Caco-2 (cell line): ENCODE results near the gene MED13L. TPM values are rescaled to one million over a fixed set of nuclear protein-coding genes. Genes with fewer than 3 reads are reported as not detected.

ENCODE experiments used
- BruUV-seq: library from RNA; stranded (reverse); fragments of 400-500 nt; replicated peaks from 2 replicates; lab custom pipeline; 2021; lab: Mats Ljungman, UMichigan
- CTCF ChIA-PET: fragments of 300-600 bp; sonication (Branson Sonifier 250); formaldehyde crosslinking; loops from one replicate; lab custom pipeline; 2022; ENCODE audit warnings: antibody characterized with exemption; lab: Charles Lee
- POLR2A ChIA-PET: fragments of 300-600 bp; sonication (Branson Sonifier 250); formaldehyde crosslinking; loops from one replicate; lab custom pipeline; 2022; ENCODE audit warnings: antibody characterized with exemption; lab: Charles Lee
- DNase-seq, 2 experiments: peaks; one replicate each; pipeline versions ENCODE4 v3.0.0 to v3.0.0-alpha.2; 2020 to 2022
- H3K27me3 ChIP-seq: replicated peaks from 2 replicates; pipeline ENCODE4 v1.6.0; 2011; ENCODE audit warnings: low read length; ENCODE audit not compliant: control insufficient read depth, insufficient read depth
- H3K36me3 ChIP-seq: 2 replicates; pipeline ENCODE4 v1.5.1; 2011; ENCODE audit warnings: low read length; ENCODE audit not compliant: control insufficient read depth, insufficient read depth
- H3K4me1 ChIP-seq: fragments of 250-450 bp; sonication (Bioruptor Pico); 2 replicates; pipeline ENCODE4 v1.5.1; 2020; ENCODE audit warnings: mild to moderate bottlenecking
- H3K4me3 ChIP-seq: 2 replicates; pipeline ENCODE4 v1.5.1; 2011; ENCODE audit warnings: low read depth, mild to moderate bottlenecking, control low read depth, low read length
- H3K9me3 ChIP-seq: fragments of 250-450 bp; sonication (Bioruptor Pico); 2 replicates; pipeline ENCODE4 v1.5.1; 2020; ENCODE audit warnings: mild to moderate bottlenecking, moderate library complexity
- H3K27ac Mint-ChIP-seq: one replicate; pipeline ENCODE4 v1.8.0; 2022; ENCODE audit warnings: mixed read lengths; ENCODE audit not compliant: unreplicated experiment
- H3K27me3 Mint-ChIP-seq: one replicate; pipeline ENCODE4 v1.8.0; 2022; ENCODE audit warnings: mixed read lengths; ENCODE audit not compliant: insufficient read depth, unreplicated experiment
- H3K36me3 Mint-ChIP-seq: one replicate; pipeline ENCODE4 v1.8.0; 2022; ENCODE audit warnings: mild to moderate bottlenecking, mixed read lengths; ENCODE audit not compliant: insufficient read depth, unreplicated experiment
- H3K4me1 Mint-ChIP-seq: one replicate; pipeline ENCODE4 v1.8.0; 2022; ENCODE audit warnings: low read depth, mixed read lengths; ENCODE audit not compliant: unreplicated experiment
- H3K4me3 Mint-ChIP-seq: one replicate; pipeline ENCODE4 v1.8.0; 2022; ENCODE audit warnings: mild to moderate bottlenecking, moderate library complexity, mixed read lengths; ENCODE audit not compliant: unreplicated experiment
- H3K9me3 Mint-ChIP-seq: one replicate; pipeline ENCODE4 v1.8.0; 2022; ENCODE audit warnings: mixed read lengths; ENCODE audit not compliant: unreplicated experiment
- CTCF ChIP-seq, 2 experiments: fragments of 200-600 bp in 1 of 2; IDR thresholded peaks; 1 replicate in 1 of 2; 2 replicates in 1 of 2; pipeline versions ENCODE4 v1.5.1 to v1.8.0; 2011 to 2022; ENCODE audit warnings: antibody characterized with exemption in 1 of 2, control low read depth in 1 of 2, inconsistent platforms in 1 of 2, low read depth in 1 of 2, low read length in 1 of 2, mild to moderate bottlenecking in 1 of 2, moderate library complexity in 1 of 2; ENCODE audit not compliant: insufficient read depth in 1 of 2, severe bottlenecking in 1 of 2, unreplicated experiment in 1 of 2
- intact Hi-C: fragments of 100-400 bp; cut with micrococcal nuclease; formaldehyde crosslinking; loops from one replicate; pipeline ENCODE4 v1.10.0; 2022; ENCODE audit not compliant: unreplicated experiment
- total RNA-seq: library from RNA; stranded (reverse); gene quantifications from 2 replicates; pipeline ENCODE4 v1.2.3, GENCODE V29; 2022

Gene MED13L
- total RNA-seq, 1 experiment from 2014 or later: 160 TPM

GRCh38 chr12:116180448-116180847, 97.0 kb downstream of the MED13L start:
- Mint-ChIP-seq H3K4me1 (peaks cover 24% of the 10 kb centered on the region), H3K4me3 (no peak overlapping the region), H3K27me3 (no peaks in the 10 kb centered on the region), H3K9me3 (no peaks in the 10 kb centered on the region), H3K27ac (no peak overlapping the region), H3K36me3 (peaks cover 15% of the 10 kb centered on the region)
- Histone ChIP-seq H3K4me1 (peaks cover 34% of the 10 kb centered on the region), H3K4me3 (no peak overlapping the region), H3K27me3 (no peaks in the 10 kb centered on the region), H3K9me3 (no peaks in the 10 kb centered on the region), H3K36me3 (no peaks in the 10 kb centered on the region)
- no TSS peak for BruUV-seq
- ChIA-PET POLR2A (no interaction called here), CTCF (no interaction called here)
- no peak for DNase-seq
- no peak for TF ChIP-seq CTCF (IDR thresholded peaks at IDR 0.05; ENCODE audit: insufficient read depth in 1 of 2, low read depth in 1 of 2, low read length in 1 of 2, severe bottlenecking in 1 of 2, unreplicated experiment in 1 of 2)
- intact Hi-C loops: no loop called here

DNA sequence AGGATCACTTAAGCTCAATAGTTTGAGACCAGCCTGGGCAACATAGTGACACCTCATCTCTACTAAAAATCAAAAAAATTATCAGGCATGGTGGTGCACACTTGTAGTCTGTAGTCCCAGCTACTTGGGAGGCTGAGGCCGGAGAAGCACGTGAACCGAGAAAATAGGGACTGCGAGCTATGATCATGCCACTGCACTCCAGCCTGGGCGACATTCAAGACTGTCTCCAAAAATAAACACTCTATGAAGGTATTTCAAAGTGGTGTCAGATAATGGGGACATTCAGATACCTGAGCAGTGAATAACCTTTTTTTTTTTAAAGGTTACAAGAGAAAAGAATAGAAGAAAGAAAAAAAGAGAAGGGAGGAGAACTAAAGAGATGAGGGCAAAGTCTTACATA, 98.1 kb downstream of the MED13L start:
- ChIA-PET POLR2A (no interaction called here), CTCF (no interaction called here)
- Histone ChIP-seq H3K9me3 (no peaks in the 10 kb centered on the region), H3K4me3 (no peak overlapping the region), H3K36me3 (no peaks in the 10 kb centered on the region), H3K4me1 (peaks cover 24% of the 10 kb centered on the region), H3K27me3 (no peaks in the 10 kb centered on the region)
- Mint-ChIP-seq H3K27ac (no peak overlapping the region), H3K4me1 (peaks cover 27% of the 10 kb centered on the region), H3K27me3 (no peaks in the 10 kb centered on the region), H3K36me3 (peaks cover 18% of the 10 kb centered on the region), H3K4me3 (no peak overlapping the region), H3K9me3 (no peaks in the 10 kb centered on the region)
- intact Hi-C loops: no loop called here
- no peak for DNase-seq
- no TSS peak for BruUV-seq
- TF ChIP-seq CTCF (IDR thresholded peaks at IDR 0.05; ENCODE audit: insufficient read depth in 1 of 2, low read depth in 1 of 2, low read length in 1 of 2, severe bottlenecking in 1 of 2, unreplicated experiment in 1 of 2): no peak

DNA sequence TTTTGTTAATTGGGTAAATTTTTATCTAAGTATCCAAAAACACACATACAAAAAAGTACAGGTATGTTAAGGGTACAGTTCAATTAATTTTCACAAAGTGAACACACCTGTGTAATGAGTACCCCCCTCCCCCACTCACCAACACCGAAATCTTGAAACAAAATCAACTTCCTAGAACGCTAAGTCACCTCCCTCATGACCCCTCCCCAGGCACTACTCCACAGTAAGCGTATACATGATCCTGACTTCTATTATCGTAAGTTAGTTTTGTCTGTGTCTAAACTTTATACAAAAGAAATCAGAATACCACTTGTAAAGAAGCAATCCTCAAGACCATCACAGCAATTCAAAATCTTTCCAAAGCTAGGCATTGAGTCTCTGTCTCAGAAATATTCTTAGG, 100.5 kb downstream of the MED13L start:
- H3K27me3 Mint-ChIP-seq: no peaks in the 10 kb centered on the region
- H3K27me3 ChIP-seq: no peaks in the 10 kb centered on the region

More for the DNA sequence above, 100.5 kb downstream of the MED13L start:
- BruUV-seq: no TSS peak
- no peaks in the 10 kb centered on the region for H3K9me3 ChIP-seq
- peaks cover under 1% of the 10 kb centered on the region; the same call in 1 of the 2 replicates for H3K4me1 ChIP-seq
- intact Hi-C loops: no loop called here
- Mint-ChIP-seq H3K36me3 (peaks cover 15% of the 10 kb centered on the region), H3K9me3 (no peaks in the 10 kb centered on the region), H3K27ac (no peak overlapping the region), H3K4me3 (no peak overlapping the region), H3K4me1 (peaks cover 23% of the 10 kb centered on the region)
- no peak for TF ChIP-seq CTCF (IDR thresholded peaks at IDR 0.05; ENCODE audit: insufficient read depth in 1 of 2, low read depth in 1 of 2, low read length in 1 of 2, severe bottlenecking in 1 of 2, unreplicated experiment in 1 of 2)
- H3K36me3 ChIP-seq: no peaks in the 10 kb centered on the region
- ChIA-PET CTCF (no interaction called here), POLR2A (no interaction called here)
- DNase-seq: no peak
- no peak overlapping the region for H3K4me3 ChIP-seq
